Hepatocyte (in vitro differentiated cells): ENCODE measurements around the gene CXCR3.

ENCODE experiments used
- EZH2 ChIP-seq: fragments of 200-600 bp; sonication (generic); IDR thresholded peaks from 2 replicates; pipeline ENCODE4 v1.6.1; 2016; ENCODE audit warnings: antibody characterized with exemption, mild to moderate bottlenecking, borderline replicate concordance
- TF ChIP-seq, protein P1 (sequence below): fragments of 200-600 bp; sonication (generic); IDR thresholded peaks from 2 replicates; pipeline ENCODE4 v1.5.1; 2016; ENCODE audit warnings: antibody characterized with exemption, mild to moderate bottlenecking; ENCODE audit not compliant: poor library complexity

DNA sequence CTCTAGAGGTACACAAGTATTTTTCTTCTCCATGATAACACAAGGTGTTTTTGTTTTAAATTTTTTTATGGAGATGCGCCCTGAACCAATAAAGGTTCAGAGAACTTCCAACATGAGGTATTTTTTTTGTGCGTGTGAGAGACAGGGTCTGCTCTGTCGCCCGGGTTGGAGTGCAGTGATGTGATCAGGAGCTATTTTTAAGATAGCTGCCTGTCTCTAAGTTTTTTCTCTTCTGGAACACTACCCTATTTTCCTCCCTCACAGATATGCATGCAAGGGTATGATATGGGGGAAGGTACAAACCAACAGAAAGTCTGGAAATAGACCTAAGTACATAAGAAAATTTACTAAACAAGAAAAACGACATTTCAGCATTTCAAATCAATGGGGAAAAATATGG lies 37.1 kb downstream of the CXCR3 start:
- no peak for TF ChIP-seq EZH2
- TF ChIP-seq, protein P1, sequence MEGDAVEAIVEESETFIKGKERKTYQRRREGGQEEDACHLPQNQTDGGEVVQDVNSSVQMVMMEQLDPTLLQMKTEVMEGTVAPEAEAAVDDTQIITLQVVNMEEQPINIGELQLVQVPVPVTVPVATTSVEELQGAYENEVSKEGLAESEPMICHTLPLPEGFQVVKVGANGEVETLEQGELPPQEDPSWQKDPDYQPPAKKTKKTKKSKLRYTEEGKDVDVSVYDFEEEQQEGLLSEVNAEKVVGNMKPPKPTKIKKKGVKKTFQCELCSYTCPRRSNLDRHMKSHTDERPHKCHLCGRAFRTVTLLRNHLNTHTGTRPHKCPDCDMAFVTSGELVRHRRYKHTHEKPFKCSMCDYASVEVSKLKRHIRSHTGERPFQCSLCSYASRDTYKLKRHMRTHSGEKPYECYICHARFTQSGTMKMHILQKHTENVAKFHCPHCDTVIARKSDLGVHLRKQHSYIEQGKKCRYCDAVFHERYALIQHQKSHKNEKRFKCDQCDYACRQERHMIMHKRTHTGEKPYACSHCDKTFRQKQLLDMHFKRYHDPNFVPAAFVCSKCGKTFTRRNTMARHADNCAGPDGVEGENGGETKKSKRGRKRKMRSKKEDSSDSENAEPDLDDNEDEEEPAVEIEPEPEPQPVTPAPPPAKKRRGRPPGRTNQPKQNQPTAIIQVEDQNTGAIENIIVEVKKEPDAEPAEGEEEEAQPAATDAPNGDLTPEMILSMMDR, result no peak
